ENCODE data around the gene FBLN5.
"Not testable (repeated sequence)": the region's sequence is repeated elsewhere in the genome, so short reads cannot be mapped to it uniquely, and the experiment has no call there.

FBLN5 gene

GRCh38 chr14:91898372-91898771 is 49.1 kb downstream of the FBLN5 start:
- no peaks in the 10 kb centered on the region for H3K9me3 ChIP-seq (ENCODE audit: low read depth, low read length)
- no peak for DNase-seq (ENCODE audit: low read depth, low spot score)
- H3K9ac ChIP-seq (ENCODE audit: insufficient read length) = no peak overlapping the region
- H3K27ac ChIP-seq = no peak overlapping the region
- no peak overlapping the region for H3K4me3 ChIP-seq
- no peak for TF ChIP-seq EZH2 (IDR thresholded peaks at IDR 0.05)
- no peak for TF ChIP-seq FOXP2 (optimal IDR thresholded peaks at IDR 0.05; ENCODE audit: control extremely low read depth, extremely low read length, insufficient read depth)
- TF ChIP-seq POLR2AphosphoS5 (IDR thresholded peaks at IDR 0.05; ENCODE audit: borderline replicate concordance, low read depth, low read length) = no peak
- H3K36me3 ChIP-seq (ENCODE audit: insufficient read depth, low read length) = no peaks in the 10 kb centered on the region

GRCh38 chr14:91897716-91898115 is 49.8 kb downstream of the FBLN5 start:
- H3K4me3 ChIP-seq; H3K27ac ChIP-seq; DNase-seq (ENCODE audit: low read depth, low spot score); H3K9ac ChIP-seq (ENCODE audit: insufficient read length); H3K9me3 ChIP-seq (ENCODE audit: low read depth, low read length); H3K36me3 ChIP-seq (ENCODE audit: insufficient read depth, low read length): not testable (repeated sequence)

- H3K4me3 ChIP-seq = no peak overlapping the region
- TF ChIP-seq FOXP2 (optimal IDR thresholded peaks at IDR 0.05; ENCODE audit: control extremely low read depth, extremely low read length, insufficient read depth) (no peak), EZH2 (IDR thresholded peaks at IDR 0.05) (no peak), POLR2AphosphoS5 (IDR thresholded peaks at IDR 0.05; ENCODE audit: borderline replicate concordance, low read depth, low read length) (no peak)
- DNase-seq (ENCODE audit: low read depth, low spot score) = no peak
- H3K9ac ChIP-seq (ENCODE audit: insufficient read length) = no peak overlapping the region
- no peaks in the 10 kb centered on the region for H3K9me3 ChIP-seq (ENCODE audit: low read depth, low read length)
- no peaks in the 10 kb centered on the region for H3K36me3 ChIP-seq (ENCODE audit: insufficient read depth, low read length)
- no peak overlapping the region for H3K27ac ChIP-seq
These were observed 50.3 kb downstream of the FBLN5 start for GRCh38 chr14:91897106-91897701.

GRCh38 chr14:91896419-91896818 is 51.1 kb downstream of the FBLN5 start:
- H3K36me3 ChIP-seq (ENCODE audit: insufficient read depth, low read length) = no peaks in the 10 kb centered on the region
- TF ChIP-seq FOXP2 (optimal IDR thresholded peaks at IDR 0.05; ENCODE audit: control extremely low read depth, extremely low read length, insufficient read depth) (no peak), EZH2 (IDR thresholded peaks at IDR 0.05) (no peak), POLR2AphosphoS5 (IDR thresholded peaks at IDR 0.05; ENCODE audit: borderline replicate concordance, low read depth, low read length) (no peak)
- DNase-seq (ENCODE audit: low read depth, low spot score) = no peak
- H3K4me3 ChIP-seq = no peak overlapping the region
- H3K9ac ChIP-seq (ENCODE audit: insufficient read length) = no peak overlapping the region
- H3K9me3 ChIP-seq (ENCODE audit: low read depth, low read length) = no peaks in the 10 kb centered on the region
- no peak overlapping the region for H3K27ac ChIP-seq

- no peak for DNase-seq (ENCODE audit: low read depth, low spot score)
- H3K9ac ChIP-seq (ENCODE audit: insufficient read length) = no peak overlapping the region
- H3K9me3 ChIP-seq (ENCODE audit: low read depth, low read length) = no peaks in the 10 kb centered on the region
- no peak for TF ChIP-seq POLR2AphosphoS5 (IDR thresholded peaks at IDR 0.05; ENCODE audit: borderline replicate concordance, low read depth, low read length)
- TF ChIP-seq FOXP2 (optimal IDR thresholded peaks at IDR 0.05; ENCODE audit: control extremely low read depth, extremely low read length, insufficient read depth) = no peak
- TF ChIP-seq EZH2 (IDR thresholded peaks at IDR 0.05) = no peak
- no peak overlapping the region for H3K4me3 ChIP-seq
- no peaks in the 10 kb centered on the region for H3K36me3 ChIP-seq (ENCODE audit: insufficient read depth, low read length)
- no peak overlapping the region for H3K27ac ChIP-seq
These were observed 53.8 kb downstream of the FBLN5 start for GRCh38 chr14:91893669-91894068.

GRCh38 chr14:91893007-91893406 is 54.5 kb downstream of the FBLN5 start:
- Histone ChIP-seq H3K27ac (no peak overlapping the region), H3K9me3 (ENCODE audit: low read depth, low read length) (no peaks in the 10 kb centered on the region), H3K9ac (ENCODE audit: insufficient read length) (no peak overlapping the region), H3K4me3 (no peak overlapping the region), H3K36me3 (ENCODE audit: insufficient read depth, low read length) (no peaks in the 10 kb centered on the region)
- no peak for TF ChIP-seq EZH2 (IDR thresholded peaks at IDR 0.05)
- no peak for TF ChIP-seq POLR2AphosphoS5 (IDR thresholded peaks at IDR 0.05; ENCODE audit: borderline replicate concordance, low read depth, low read length)
- TF ChIP-seq FOXP2 (optimal IDR thresholded peaks at IDR 0.05; ENCODE audit: control extremely low read depth, extremely low read length, insufficient read depth) = no peak
- no peak for DNase-seq (ENCODE audit: low read depth, low spot score)

GRCh38 chr14:91891721-91892220 is 55.7 kb downstream of the FBLN5 start:
- Histone ChIP-seq H3K27ac (no peak overlapping the region), H3K9ac (ENCODE audit: insufficient read length) (no peak overlapping the region)
- TF ChIP-seq POLR2AphosphoS5 (IDR thresholded peaks at IDR 0.05; ENCODE audit: borderline replicate concordance, low read depth, low read length) = no peak
- TF ChIP-seq FOXP2 (optimal IDR thresholded peaks at IDR 0.05; ENCODE audit: control extremely low read depth, extremely low read length, insufficient read depth) = no peak
- no peak for TF ChIP-seq EZH2 (IDR thresholded peaks at IDR 0.05)

GRCh38 chr14:91891101-91891500 is 56.4 kb downstream of the FBLN5 start:
- H3K27ac ChIP-seq = no peak overlapping the region
- H3K9ac ChIP-seq (ENCODE audit: insufficient read length) = no peak overlapping the region
- H3K4me3 ChIP-seq = no peak overlapping the region
- H3K9me3 ChIP-seq (ENCODE audit: low read depth, low read length) = no peaks in the 10 kb centered on the region
- no peaks in the 10 kb centered on the region for H3K36me3 ChIP-seq (ENCODE audit: insufficient read depth, low read length)
- no peak for TF ChIP-seq POLR2AphosphoS5 (IDR thresholded peaks at IDR 0.05; ENCODE audit: borderline replicate concordance, low read depth, low read length)
- DNase-seq (ENCODE audit: low read depth, low spot score) = no peak

More at GRCh38 chr14:91891721-91892220, 55.7 kb downstream of the FBLN5 start:
- Histone ChIP-seq H3K36me3 (ENCODE audit: insufficient read depth, low read length) (no peaks in the 10 kb centered on the region), H3K9me3 (ENCODE audit: low read depth, low read length) (no peaks in the 10 kb centered on the region), H3K4me3 (no peak overlapping the region)
- DNase-seq (ENCODE audit: low read depth, low spot score) = no peak

GRCh38 chr14:91890291-91890749 is 57.2 kb downstream of the FBLN5 start:
- Histone ChIP-seq H3K36me3 (ENCODE audit: insufficient read depth, low read length) (no peaks in the 10 kb centered on the region), H3K9ac (ENCODE audit: insufficient read length) (no peak overlapping the region), H3K27ac (no peak overlapping the region), H3K9me3 (ENCODE audit: low read depth, low read length) (no peaks in the 10 kb centered on the region), H3K4me3 (no peak overlapping the region)
- no peak for TF ChIP-seq FOXP2 (optimal IDR thresholded peaks at IDR 0.05; ENCODE audit: control extremely low read depth, extremely low read length, insufficient read depth)
- TF ChIP-seq POLR2AphosphoS5 (IDR thresholded peaks at IDR 0.05; ENCODE audit: borderline replicate concordance, low read depth, low read length) = no peak
- no peak for TF ChIP-seq EZH2 (IDR thresholded peaks at IDR 0.05)
- DNase-seq (ENCODE audit: low read depth, low spot score) = no peak
